CD4-positive, alpha-beta T cell (primary cell): ENCODE data around the gene EMILIN1. TPM values are rescaled to one million over a fixed set of nuclear protein-coding genes. Genes with fewer than 3 reads are reported as not detected.

Experiments
- ATAC-seq: fragments of 200-7000 bp; cut with Tn5 transposase; one replicate; pipeline ENCODE4 v1.10.0; 2022; ENCODE audit warnings: mild to moderate bottlenecking; ENCODE audit not compliant: poor library complexity
- CTCF ChIA-PET: fragments of 350-600 bp; sonication (Branson Sonifier 250); formaldehyde crosslinking; loops from one replicate; lab custom pipeline; 2021; ENCODE audit warnings: antibody characterized with exemption, inconsistent platforms; lab: Charles Lee
- POLR2A ChIA-PET: fragments of 350-600 bp; sonication (Branson Sonifier 250); formaldehyde crosslinking; loops from one replicate; lab custom pipeline; 2021; ENCODE audit warnings: antibody characterized with exemption, inconsistent platforms; lab: Charles Lee
- DNase-seq, 14 experiments: peaks; one replicate each; pipeline ENCODE4 v3.0.0-alpha.2; 2013 to 2020; ENCODE audit warnings: mixed read lengths in 2 of 14
- H3K27ac ChIP-seq, 2 donors: one replicate each; pipeline versions ENCODE4 v1.5.1 to v1.7.0; 2013; ENCODE audit warnings: low read length in 2 of 2, low read depth in 1 of 2, mild to moderate bottlenecking in 1 of 2
- H3K27me3 ChIP-seq, 2 experiments: 1 replicate in 1 of 2; 2 replicates in 1 of 2; pipeline versions ENCODE4 v1.6.1 to v1.7.0; 2013; ENCODE audit warnings: low read length in 2 of 2, control low read depth in 1 of 2, mild to moderate bottlenecking in 1 of 2, moderate library complexity in 1 of 2; ENCODE audit not compliant: insufficient read depth in 2 of 2, control insufficient read depth in 1 of 2
- H3K36me3 ChIP-seq: one replicate; pipeline ENCODE4 v1.6.1; 2013; ENCODE audit warnings: low read length, control low read depth; ENCODE audit not compliant: insufficient read depth
- H3K4me1 ChIP-seq: one replicate; pipeline ENCODE4 v1.6.1; 2013; ENCODE audit warnings: low read length, control low read depth; ENCODE audit not compliant: insufficient read depth
- H3K4me3 ChIP-seq: one replicate; pipeline ENCODE4 v1.5.1; 2013; ENCODE audit warnings: mild to moderate bottlenecking, low read length, moderate library complexity
- H3K9me3 ChIP-seq, 2 experiments: 1 replicate in 1 of 2; 2 replicates in 1 of 2; pipeline versions ENCODE4 v1.6.1 to v1.7.0; 2013; ENCODE audit warnings: low read length in 2 of 2, mild to moderate bottlenecking in 2 of 2, control low read depth in 1 of 2, moderate library complexity in 1 of 2; ENCODE audit not compliant: control insufficient read depth in 1 of 2, insufficient read depth in 1 of 2
- H3K27ac Mint-ChIP-seq: one replicate; pipeline ENCODE4 v1.8.0; 2020; ENCODE audit warnings: mixed read lengths
- H3K27me3 Mint-ChIP-seq: one replicate; pipeline ENCODE4 v1.8.0; 2021; ENCODE audit warnings: mixed read lengths
- H3K36me3 Mint-ChIP-seq: one replicate; pipeline ENCODE4 v1.8.0; 2021; ENCODE audit warnings: low read depth, mixed read lengths
- H3K4me1 Mint-ChIP-seq: one replicate; pipeline ENCODE4 v1.8.0; 2021; ENCODE audit warnings: low read depth, mixed read lengths
- H3K4me3 Mint-ChIP-seq: one replicate; pipeline ENCODE4 v1.8.0; 2020; ENCODE audit warnings: mild to moderate bottlenecking, mixed read lengths
- H3K9me3 Mint-ChIP-seq: one replicate; pipeline ENCODE4 v1.8.0; 2020; ENCODE audit warnings: mixed read lengths
- CTCF ChIP-seq: fragments of 200-600 bp; IDR thresholded peaks from one replicate; pipeline ENCODE4 v1.8.0; 2022; ENCODE audit warnings: antibody characterized with exemption, mild to moderate bottlenecking
- intact Hi-C, 2 experiments: fragments of 100-400 bp; cut with DNase I in 1 of 2; cut with micrococcal nuclease in 1 of 2; formaldehyde crosslinking; loops; one replicate each; pipeline versions ENCODE4 v1.15.1 to v1.9.0; 2023 to 2025; cut with DNase I, micrococcal nuclease
- total RNA-seq, 174 experiments: library from RNA in 2 of 174; stranded (reverse) in 2 of 174; gene quantifications; one replicate each; pipeline ENCODE4 v1.2.3 and lab custom pipeline; 2021 to 2026

EMILIN1 gene
- total RNA-seq, 2 experiments from 2014 or later, result 0.14 to 0.25 TPM

GRCh38 chr2:27071277-27071989 is 7.0 kb upstream of the EMILIN1 start, which contains the start of gene OST4:
TSS of gene OST4 (minus strand) at chr2:27071654.
- Histone ChIP-seq H3K4me1 (peaks cover 74% of the 10 kb centered on the region), H3K36me3 (peaks cover 32% of the 10 kb centered on the region), H3K27me3 (no peaks in the 10 kb centered on the region), H3K27ac (peak within 1 kb of the TSS; percentile 90 to 91), H3K9me3 (no peaks in the 10 kb centered on the region), H3K4me3 (peak within 1 kb of the TSS; percentile 99)
- Mint-ChIP-seq H3K4me3 (peak within 1 kb of the TSS; percentile 99), H3K36me3 (peaks cover 40% of the 10 kb centered on the region), H3K9me3 (no peaks in the 10 kb centered on the region), H3K27me3 (no peaks in the 10 kb centered on the region), H3K27ac (peak within 1 kb of the TSS; percentile 98), H3K4me1 (peaks cover 84% of the 10 kb centered on the region)
- ChIA-PET CTCF (interaction anchor here (1.0 to 1.4 kb wide), 9 partner anchors 10 to 109 kb away, joined by 3 to 9 read pairs (median 4); partner anchors contain the start of genes AGBL5 and KHK), POLR2A (interaction anchor here (0.6 to 13.4 kb wide), 18 partner anchors 9 to 1703 kb away, joined by 3 to 301 read pairs (median 3); partner anchors contain the start of genes ABHD1, AGBL5, ATRAID and CENPA)
- intact Hi-C loops, result loop anchor here (1.0 to 5.0 kb wide), 6 partner anchors 15 to 557 kb away; partner anchors contain the start of genes AGBL5 (in 2 of the 2), ATRAID (in 1 of the 2), CCDC121 (in 1 of the 2) and GPN1 (in 1 of the 2)
- no peak for TF ChIP-seq CTCF
- peak; percentile 86 for ATAC-seq
- DNase-seq, result peak; percentile 76 to 95 (median 86)

- intact Hi-C loops, result loop anchor here (1.0 to 5.0 kb wide), 7 partner anchors 8 to 557 kb away; partner anchors contain the start of genes AGBL5 (in 2 of the 2), ATRAID (in 1 of the 2), CCDC121 (in 1 of the 2) and GPN1 (in 1 of the 2)
Observed at GRCh38 chr2:27071990-27072830, 6.2 kb upstream of the EMILIN1 start.

More at GRCh38 chr2:27071990-27072830, 6.2 kb upstream of the EMILIN1 start:
- H3K9me3 ChIP-seq, result no peaks in the 10 kb centered on the region
- Mint-ChIP-seq H3K4me1 (peaks cover 90% of the 10 kb centered on the region), H3K9me3 (no peaks in the 10 kb centered on the region), H3K4me3 (peak overlapping the region; percentile 86), H3K36me3 (peaks cover 38% of the 10 kb centered on the region), H3K27me3 (no peaks in the 10 kb centered on the region), H3K27ac (peak overlapping the region; percentile 81)
- POLR2A ChIA-PET, result interaction anchor here (0.7 to 13.4 kb wide), 13 partner anchors 9 to 308 kb away, joined by 3 to 301 read pairs (median 5); partner anchors contain the start of genes ABHD1, AGBL5, ATRAID and CENPA
- H3K4me1 ChIP-seq, result peaks cover 74% of the 10 kb centered on the region
- peak in 2 of 14 experiments; percentile 21 to 51 for DNase-seq
- H3K4me3 ChIP-seq, result peak overlapping the region; percentile 99
- H3K36me3 ChIP-seq, result peaks cover 29% of the 10 kb centered on the region
- peak; percentile 21 for ATAC-seq
- H3K27ac ChIP-seq, result peak overlapping the region; percentile 78 to 91
- CTCF ChIA-PET, result interaction anchor here (1.0 to 1.4 kb wide), 9 partner anchors 9 to 110 kb away, joined by 3 to 9 read pairs (median 4); partner anchors contain the start of genes AGBL5 and KHK
- no peak for TF ChIP-seq CTCF
- H3K27me3 ChIP-seq, result no peaks in the 10 kb centered on the region
